Adrenal gland (tissue), 5 donors: ENCODE results near the gene C1orf56.

Experiments used
- CTCF ChIP-seq, 6 experiments: fragments of 450-650 bp in 4 of 6; fragments of 200-600 bp in 2 of 6; sonication (generic) in 1 of 6; IDR thresholded peaks; 1 replicate in 5 of 6; 2 replicates in 1 of 6; pipeline versions ENCODE4 v1.5.1 to v1.8.0; 2016 to 2021; ENCODE audit warnings: antibody characterized with exemption in 6 of 6, mild to moderate bottlenecking in 2 of 6, moderate library complexity in 1 of 6
- POLR2A ChIP-seq, 2 donors: fragments of 450-650 bp; IDR thresholded peaks; one replicate each; pipeline ENCODE4 v1.6.1; 2017; ENCODE audit warnings: antibody characterized with exemption in 2 of 2, mild to moderate bottlenecking in 2 of 2, moderate library complexity in 1 of 2
- donor health status: DM: no; HTN: no; CAD: no.

GRCh38 chr1:151032164-151032563, 15.4 kb upstream of the C1orf56 start:
- TF ChIP-seq CTCF (IDR thresholded peaks at IDR 0.05) (no peak), POLR2A (IDR thresholded peaks at IDR 0.05) (no peak)
